Adipocyte (in vitro differentiated cells): ENCODE data around the gene ATG4D.
"Not testable (repeated sequence)": the region's sequence is repeated elsewhere in the genome, so short reads cannot be mapped to it uniquely, and the experiment has no call there.

Source experiments
- DNase-seq: peaks from one replicate; pipeline ENCODE4 v3.0.0-alpha.2; 2015; ENCODE audit warnings: low read depth
- H3K27me3 ChIP-seq: replicated peaks from 2 replicates; pipeline ENCODE4 v1.7.0; 2013; ENCODE audit warnings: mild to moderate bottlenecking, low read length, moderate library complexity; ENCODE audit not compliant: control insufficient read depth, insufficient read depth
- H3K36me3 ChIP-seq: 2 replicates; pipeline ENCODE4 v1.7.0; 2013; ENCODE audit warnings: low read length, mild to moderate bottlenecking, moderate library complexity; ENCODE audit not compliant: control insufficient read depth, insufficient read depth, severe bottlenecking
- H3K4me1 ChIP-seq: 2 replicates; pipeline ENCODE4 v1.7.0; 2013; ENCODE audit warnings: mild to moderate bottlenecking, low read length, moderate library complexity; ENCODE audit not compliant: control insufficient read depth, insufficient read depth
- H3K4me3 ChIP-seq: 2 replicates; pipeline ENCODE4 v1.7.0; 2013; ENCODE audit warnings: mild to moderate bottlenecking, low read length, moderate library complexity
- H3K9ac ChIP-seq: 2 replicates; pipeline ENCODE4 v1.7.0; 2013; ENCODE audit warnings: mild to moderate bottlenecking, low read length, moderate library complexity
- H3K9me3 ChIP-seq: 2 replicates; pipeline ENCODE4 v1.7.0; 2013; ENCODE audit warnings: mild to moderate bottlenecking, low read length, moderate library complexity; ENCODE audit not compliant: control insufficient read depth

ATG4D gene

DNA sequence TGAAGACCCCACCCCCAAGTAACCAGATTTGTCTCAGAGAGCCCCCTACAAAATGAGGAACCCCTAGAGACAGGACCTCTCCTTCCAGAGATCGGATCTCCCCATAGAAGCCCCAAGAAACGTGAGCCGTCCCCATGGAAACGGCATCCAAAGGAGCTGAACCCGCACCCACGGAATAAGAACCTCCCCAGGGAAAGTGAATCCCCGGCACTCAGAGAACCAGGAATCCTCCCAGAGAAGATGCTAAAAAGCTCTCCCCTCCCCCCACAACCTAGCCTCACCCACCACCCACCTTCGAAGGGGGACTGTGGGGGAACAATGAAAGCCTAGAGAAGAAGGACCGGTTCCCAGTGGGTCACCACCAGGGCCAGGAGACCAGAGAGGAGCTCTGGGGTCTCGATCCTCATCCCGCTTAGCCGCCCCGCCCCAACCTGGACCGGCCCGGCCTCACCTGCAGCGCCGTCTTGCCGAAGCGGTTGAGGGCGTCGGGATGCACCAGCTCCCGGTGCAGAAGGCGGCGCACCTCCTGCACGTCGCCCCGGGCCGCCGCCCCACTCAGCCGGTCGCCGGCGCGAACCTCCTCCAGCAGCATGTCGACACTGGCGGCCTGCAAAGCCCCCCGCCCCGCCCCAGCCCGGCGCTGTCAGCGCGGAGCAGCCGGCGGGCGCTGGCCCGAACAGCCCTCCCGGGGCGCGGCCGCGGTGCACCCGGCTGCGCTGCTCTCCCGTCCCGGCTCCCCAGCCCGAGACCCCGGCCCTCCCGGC is 24.5 kb downstream of the ATG4D start:
- H3K9me3 ChIP-seq: no peaks in the 10 kb centered on the region
- H3K9ac ChIP-seq: peak overlapping the region; percentile 84
- peaks cover 26% of the 10 kb centered on the region for H3K4me1 ChIP-seq
- H3K36me3 ChIP-seq: no peaks in the 10 kb centered on the region
- peak overlapping the region; percentile 86 for H3K4me3 ChIP-seq
- peak; percentile 22 for DNase-seq
- H3K27me3 ChIP-seq: no peaks in the 10 kb centered on the region

- Histone ChIP-seq H3K9ac (peak within 1 kb of the TSS; percentile 84), H3K4me3 (peak within 1 kb of the TSS; percentile 86)
- DNase-seq: peak; percentile 100
Observed at GRCh38 chr19:10568826-10569651, 25.3 kb downstream of the ATG4D start, which contains the start of gene CDKN2D. Gene CDKN2D, minus strand, starts transcription at chr19:10568979. Its CDS starts 326 bp downstream, at chr19:10568653.

DNA sequence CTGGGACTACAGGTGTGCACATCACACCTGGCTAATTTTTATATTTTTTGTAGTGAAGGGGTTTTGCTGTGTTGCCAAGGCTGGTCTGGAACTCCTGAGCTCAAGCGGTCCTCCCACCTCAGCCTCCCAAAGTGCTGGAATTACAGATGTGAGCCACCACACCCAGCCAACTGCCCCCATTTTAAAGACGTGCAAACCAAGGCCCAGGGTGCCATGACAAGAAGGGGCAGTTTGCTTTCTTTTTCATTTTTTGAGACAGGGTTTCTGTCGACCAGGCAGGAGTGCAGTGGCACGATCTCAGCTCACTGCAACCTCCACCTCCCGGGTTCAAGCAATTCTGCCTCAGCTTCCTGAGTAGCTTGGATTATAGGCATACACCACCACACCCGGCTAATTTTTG is 30.1 kb downstream of the ATG4D start:
- H3K9me3 ChIP-seq, H3K9ac ChIP-seq, H3K4me3 ChIP-seq, H3K27me3 ChIP-seq, H3K36me3 ChIP-seq, H3K4me1 ChIP-seq, DNase-seq: not testable (repeated sequence)

More at GRCh38 chr19:10568826-10569651, 25.3 kb downstream of the ATG4D start, which contains the start of gene CDKN2D:
- H3K27me3 ChIP-seq: no peaks in the 10 kb centered on the region
- H3K36me3 ChIP-seq: no peaks in the 10 kb centered on the region
- no peaks in the 10 kb centered on the region for H3K9me3 ChIP-seq
- H3K4me1 ChIP-seq: peaks cover 26% of the 10 kb centered on the region

GRCh38 chr19:10574462-10574861 is 30.8 kb downstream of the ATG4D start:
- Histone ChIP-seq H3K9me3 (no peaks in the 10 kb centered on the region), H3K27me3 (no peaks in the 10 kb centered on the region), H3K9ac (no peak overlapping the region), H3K4me1 (peaks cover 1% of the 10 kb centered on the region), H3K4me3 (no peak overlapping the region), H3K36me3 (no peaks in the 10 kb centered on the region)
- DNase-seq: no peak

- no peaks in the 10 kb centered on the region for H3K27me3 ChIP-seq
- H3K36me3 ChIP-seq: no peaks in the 10 kb centered on the region
- H3K4me1 ChIP-seq: no peaks in the 10 kb centered on the region
- no peak for DNase-seq
- no peak overlapping the region for H3K9ac ChIP-seq
- no peak overlapping the region for H3K4me3 ChIP-seq
- H3K9me3 ChIP-seq: no peaks in the 10 kb centered on the region
Observed at GRCh38 chr19:10575011-10575716, 31.5 kb downstream of the ATG4D start.

DNA sequence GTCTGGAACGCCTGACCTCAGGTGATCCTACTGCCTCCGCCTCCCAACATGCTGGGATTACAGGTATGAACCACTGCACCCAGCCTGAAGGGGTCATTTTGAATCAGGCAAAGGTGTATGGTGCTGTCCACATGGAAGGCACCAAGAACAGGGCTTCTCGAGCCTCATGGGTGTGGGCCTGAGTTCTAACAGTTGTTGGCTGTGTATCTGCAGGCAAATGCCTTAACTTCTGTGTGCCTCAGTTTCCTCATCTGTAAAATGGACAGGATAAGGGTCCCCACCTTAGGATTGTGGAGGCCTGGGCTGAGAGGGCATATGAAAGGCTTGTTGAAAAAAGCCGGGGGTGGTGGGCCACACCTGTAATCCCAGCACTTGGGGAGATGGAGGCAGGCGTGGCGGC is 34.2 kb downstream of the ATG4D start:
- Histone ChIP-seq H3K4me3 (no peak overlapping the region), H3K9me3 (no peaks in the 10 kb centered on the region), H3K27me3 (peaks cover 6% of the 10 kb centered on the region), H3K4me1 (peaks cover 4% of the 10 kb centered on the region), H3K9ac (no peak overlapping the region), H3K36me3 (no peaks in the 10 kb centered on the region)
- no peak for DNase-seq

DNA sequence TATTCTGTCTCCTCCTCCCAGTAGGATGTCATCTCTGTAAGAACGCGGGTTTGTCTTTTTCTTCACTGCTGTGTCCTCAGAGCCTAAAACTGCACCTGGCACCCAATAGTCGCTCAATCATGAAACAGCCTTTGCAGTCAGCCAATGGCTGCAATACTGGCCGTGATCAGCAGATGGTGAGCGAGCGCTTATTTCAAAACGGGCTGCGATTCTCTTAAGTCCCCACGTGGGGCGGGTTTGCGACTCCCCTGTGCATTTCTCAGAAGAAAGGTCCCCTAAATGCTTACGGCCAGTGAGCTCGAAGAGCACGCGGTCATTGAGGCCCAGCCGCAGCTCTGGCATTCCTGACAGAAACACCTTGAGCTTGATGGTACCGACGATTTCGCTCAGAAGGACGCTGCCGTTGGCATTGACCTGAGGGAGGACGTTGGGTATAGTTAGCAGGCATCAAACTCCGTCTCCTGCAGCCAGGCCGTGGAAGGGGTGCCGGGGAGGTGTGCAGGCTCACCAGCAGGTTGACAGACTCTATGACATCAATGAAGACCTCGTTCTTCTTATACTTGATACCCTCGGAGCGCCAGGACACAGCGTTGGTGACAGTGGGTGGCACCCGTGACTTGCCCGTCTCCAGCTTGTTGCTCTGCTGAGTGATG is 37.4 kb downstream of the ATG4D start:
- peak; percentile 98 for DNase-seq
- peaks cover 4% of the 10 kb centered on the region for H3K4me1 ChIP-seq
- no peaks in the 10 kb centered on the region for H3K36me3 ChIP-seq
- no peaks in the 10 kb centered on the region for H3K9me3 ChIP-seq
- H3K9ac ChIP-seq: no peak overlapping the region
- H3K27me3 ChIP-seq: peaks cover 6% of the 10 kb centered on the region
- no peak overlapping the region for H3K4me3 ChIP-seq

DNA sequence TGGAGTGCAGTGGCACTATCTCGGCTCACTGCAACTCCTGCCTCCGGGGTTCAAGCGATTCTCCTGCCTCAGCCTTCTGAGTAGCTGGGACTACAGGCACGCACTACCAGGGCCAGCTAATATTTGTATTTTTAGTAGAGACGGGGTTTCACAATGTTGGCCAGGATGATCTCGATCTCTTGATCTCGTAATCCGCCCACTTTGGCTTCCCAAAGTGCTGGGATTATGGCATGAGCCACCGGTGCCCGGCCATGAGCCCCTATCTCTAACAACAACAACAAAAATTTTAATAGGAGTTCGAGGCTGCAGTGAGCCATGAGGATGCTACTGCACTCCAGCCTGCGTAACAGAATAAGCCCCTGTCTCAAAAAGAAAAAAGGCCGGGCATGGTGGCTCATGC is 38.4 kb downstream of the ATG4D start:
- DNase-seq: no peak
- Histone ChIP-seq H3K27me3 (peaks cover 10% of the 10 kb centered on the region), H3K4me1 (peaks cover 4% of the 10 kb centered on the region), H3K36me3 (no peaks in the 10 kb centered on the region), H3K9ac (no peak overlapping the region), H3K9me3 (no peaks in the 10 kb centered on the region), H3K4me3 (no peak overlapping the region)

- H3K27me3 ChIP-seq: peaks cover 22% of the 10 kb centered on the region
- H3K9ac ChIP-seq: no peak overlapping the region
- H3K9me3 ChIP-seq: no peaks in the 10 kb centered on the region
- H3K4me1 ChIP-seq: peaks cover 4% of the 10 kb centered on the region
- no peaks in the 10 kb centered on the region for H3K36me3 ChIP-seq
- no peak for DNase-seq
- no peak overlapping the region for H3K4me3 ChIP-seq
Observed at GRCh38 chr19:10583036-10583776, 39.5 kb downstream of the ATG4D start.

GRCh38 chr19:10586396-10586795 is 42.7 kb downstream of the ATG4D start:
- peaks cover under 1% of the 10 kb centered on the region for H3K4me1 ChIP-seq
- peaks cover 21% of the 10 kb centered on the region for H3K27me3 ChIP-seq
- H3K9ac ChIP-seq: no peak overlapping the region
- H3K36me3 ChIP-seq: no peaks in the 10 kb centered on the region
- no peak for DNase-seq
- H3K9me3 ChIP-seq: no peaks in the 10 kb centered on the region
- no peak overlapping the region for H3K4me3 ChIP-seq
